Mesenchymal stem cell (in vitro differentiated cells and primary cell): ENCODE data around the gene B3GLCT.
A peak's percentile ranks its signal among the peaks of the same experiment; 100 is the strongest.

Experiments used
- DNase-seq: peaks from one replicate; pipeline ENCODE4 v3.0.0-alpha.2; 2013
- H2AFZ ChIP-seq: one replicate; pipeline ENCODE4 v1.6.1; 2013; ENCODE audit warnings: low read depth, mild to moderate bottlenecking, control low read depth, inconsistent platforms, low read length, moderate library complexity
- H2AK5ac ChIP-seq: 2 replicates; pipeline ENCODE4 v1.6.1; 2013; ENCODE audit warnings: low read length, moderate library complexity, mild to moderate bottlenecking, inconsistent platforms; ENCODE audit not compliant: severe bottlenecking
- H2BK120ac ChIP-seq: one replicate; pipeline ENCODE4 v1.6.1; 2013; ENCODE audit warnings: low read depth, mild to moderate bottlenecking, inconsistent platforms, low read length, moderate library complexity
- H2BK12ac ChIP-seq, 2 experiments: one replicate each; pipeline ENCODE4 v1.6.1; 2013; ENCODE audit warnings: inconsistent platforms in 2 of 2, low read length in 2 of 2, mild to moderate bottlenecking in 2 of 2, moderate library complexity in 2 of 2, control low read depth in 1 of 2
- H2BK15ac ChIP-seq: one replicate; pipeline ENCODE4 v1.6.1; 2013; ENCODE audit warnings: mild to moderate bottlenecking, low read depth, inconsistent platforms; ENCODE audit not compliant: poor library complexity, severe bottlenecking
- H2BK5ac ChIP-seq: 2 replicates; pipeline ENCODE4 v1.6.1; 2013; ENCODE audit warnings: low read depth, mild to moderate bottlenecking, low read length, control low read depth, inconsistent platforms; ENCODE audit not compliant: poor library complexity, severe bottlenecking
- H3K14ac ChIP-seq, 2 experiments: one replicate each; pipeline ENCODE4 v1.6.1; 2013; ENCODE audit warnings: inconsistent platforms in 2 of 2, low read length in 2 of 2, control low read depth in 1 of 2, mild to moderate bottlenecking in 1 of 2, moderate library complexity in 1 of 2
- H3K18ac ChIP-seq, 2 experiments: one replicate each; pipeline ENCODE4 v1.6.1; 2013; ENCODE audit warnings: inconsistent platforms in 2 of 2, low read length in 2 of 2, control low read depth in 1 of 2, low read depth in 1 of 2, mild to moderate bottlenecking in 1 of 2
- H3K23ac ChIP-seq, 2 experiments: one replicate each; pipeline ENCODE4 v1.6.1; 2013; ENCODE audit warnings: inconsistent platforms in 2 of 2, low read length in 2 of 2, mild to moderate bottlenecking in 2 of 2, moderate library complexity in 2 of 2, control low read depth in 1 of 2
- H3K27ac ChIP-seq: 2 replicates; pipeline ENCODE4 v1.5.1; 2013; ENCODE audit warnings: mild to moderate bottlenecking, moderate library complexity, low read length, control low read depth, inconsistent platforms; ENCODE audit not compliant: poor library complexity, severe bottlenecking
- H3K27me3 ChIP-seq, 2 experiments: 2 replicates each; pipeline versions ENCODE4 v1.6.1 to v1.7.0; 2013; ENCODE audit warnings: low read length in 2 of 2, mild to moderate bottlenecking in 2 of 2, moderate library complexity in 2 of 2, control low read depth in 1 of 2, inconsistent platforms in 1 of 2; ENCODE audit not compliant: control insufficient read depth in 1 of 2, insufficient read depth in 1 of 2
- H3K36me3 ChIP-seq, 2 experiments: 2 replicates each; pipeline versions ENCODE4 v1.6.1 to v1.7.0; 2013; ENCODE audit warnings: low read length in 2 of 2, control low read depth in 1 of 2, inconsistent platforms in 1 of 2, low read depth in 1 of 2, mild to moderate bottlenecking in 1 of 2; ENCODE audit not compliant: insufficient read depth in 2 of 2, control insufficient read depth in 1 of 2
- H3K4ac ChIP-seq, 2 experiments: one replicate each; pipeline ENCODE4 v1.6.1; 2013; ENCODE audit warnings: inconsistent platforms in 2 of 2, low read length in 2 of 2, mild to moderate bottlenecking in 2 of 2, moderate library complexity in 2 of 2, control low read depth in 1 of 2, low read depth in 1 of 2
- H3K4me1 ChIP-seq: 2 replicates; pipeline ENCODE4 v1.6.1; 2013; ENCODE audit warnings: low read depth, low read length, control low read depth; ENCODE audit not compliant: control insufficient read depth, insufficient read depth
- H3K4me2 ChIP-seq: 2 replicates; pipeline ENCODE4 v1.6.1; 2013; ENCODE audit warnings: low read length, mild to moderate bottlenecking, inconsistent platforms; ENCODE audit not compliant: poor library complexity, severe bottlenecking
- H3K4me3 ChIP-seq, 2 experiments: 2 replicates each; pipeline versions ENCODE4 v1.5.1 to v1.7.0; 2013; ENCODE audit warnings: low read length in 2 of 2, mild to moderate bottlenecking in 2 of 2, control low read depth in 1 of 2, low read depth in 1 of 2; ENCODE audit not compliant: insufficient read depth in 1 of 2
- H3K79me1 ChIP-seq: replicated peaks from 2 replicates; pipeline ENCODE4 v1.6.1; 2013; ENCODE audit warnings: mild to moderate bottlenecking, control low read depth, low read length, inconsistent platforms; ENCODE audit not compliant: poor library complexity, severe bottlenecking
- H3K9ac ChIP-seq: 2 replicates; pipeline ENCODE4 v1.7.0; 2013; ENCODE audit warnings: mild to moderate bottlenecking, low read length, moderate library complexity
- H3K9me3 ChIP-seq: 2 replicates; pipeline ENCODE4 v1.7.0; 2013; ENCODE audit warnings: mild to moderate bottlenecking, low read length; ENCODE audit not compliant: control insufficient read depth
- H4K8ac ChIP-seq: one replicate; pipeline ENCODE4 v1.6.1; 2013; ENCODE audit warnings: inconsistent platforms, mild to moderate bottlenecking, low read length, moderate library complexity
- H4K91ac ChIP-seq: one replicate; pipeline ENCODE4 v1.6.1; 2013; ENCODE audit warnings: mild to moderate bottlenecking, low read length, inconsistent platforms
- WGBS: methylation state at CpG from one replicate; pipeline ENCODE4 v1.1.7; 2013; ENCODE audit warnings: mixed read lengths; 5-methylcytosine and 5-hydroxymethylcytosine counted together

B3GLCT gene

GRCh38 chr13:31352467-31352866 lies 152.7 kb downstream of the B3GLCT start:
- no peak overlapping the region for H3K4ac ChIP-seq
- 90% methylated on average over 24 of the region's 24 CpGs for WGBS

GRCh38 chr13:31355001-31355400 lies 155.2 kb downstream of the B3GLCT start:
- Histone ChIP-seq H3K18ac (no peak overlapping the region), H2BK12ac (no peak overlapping the region), H3K14ac (no peak overlapping the region), H2AFZ (no peak overlapping the region), H3K27me3 (peaks cover 7 to 53% of the 10 kb centered on the region in 2 experiments), H3K79me1 (no peaks in the 10 kb centered on the region), H2BK15ac (no peak overlapping the region), H3K36me3 (no peaks in the 10 kb centered on the region), H2BK5ac (no peak overlapping the region), H3K27ac (no peak overlapping the region), H2BK120ac (no peak overlapping the region), H3K23ac (no peak overlapping the region), H2AK5ac (no peak overlapping the region), H3K4me3 (no peak overlapping the region), H3K4me1 (no peaks in the 10 kb centered on the region), H4K8ac (no peak overlapping the region), H3K9me3 (peaks cover 14% of the 10 kb centered on the region), H3K4me2 (no peak overlapping the region), H3K9ac (no peak overlapping the region), H3K4ac (no peak overlapping the region), H4K91ac (no peak overlapping the region)
- WGBS = 90% methylated on average over 1 of the region's 1 CpG
- no peak for DNase-seq

More at GRCh38 chr13:31352467-31352866, 152.7 kb downstream of the B3GLCT start:
- H3K4me1 ChIP-seq = no peaks in the 10 kb centered on the region
- no peak overlapping the region for H4K91ac ChIP-seq
- H3K4me2 ChIP-seq = no peak overlapping the region
- H2BK5ac ChIP-seq = no peak overlapping the region
- no peak overlapping the region for H3K27ac ChIP-seq
- DNase-seq = no peak
- H2BK120ac ChIP-seq = no peak overlapping the region
- H2BK12ac ChIP-seq = no peak overlapping the region
- no peaks in the 10 kb centered on the region for H3K79me1 ChIP-seq
- H3K36me3 ChIP-seq = no peaks in the 10 kb centered on the region
- no peak overlapping the region for H3K14ac ChIP-seq
- H2BK15ac ChIP-seq = no peak overlapping the region
- H2AK5ac ChIP-seq = no peak overlapping the region
- H4K8ac ChIP-seq = no peak overlapping the region
- peak overlapping the region in 1 of 2 experiments; percentile 54 for H3K23ac ChIP-seq
- H3K9me3 ChIP-seq = peaks cover 11% of the 10 kb centered on the region
- H3K18ac ChIP-seq = no peak overlapping the region
- H3K4me3 ChIP-seq = peak overlapping the region in 1 of 2 experiments; percentile 33
- H2AFZ ChIP-seq = no peak overlapping the region
- H3K9ac ChIP-seq = no peak overlapping the region
- H3K27me3 ChIP-seq = peaks cover 13 to 56% of the 10 kb centered on the region in 2 experiments

GRCh38 chr13:31356991-31357390 lies 157.2 kb downstream of the B3GLCT start:
- no peak overlapping the region for H3K23ac ChIP-seq
- no peak overlapping the region for H4K91ac ChIP-seq

GRCh38 chr13:31357581-31357980 lies 157.8 kb downstream of the B3GLCT start:
- 14% methylated on average over 2 of the region's 2 CpGs for WGBS
- no peak overlapping the region for H3K4me3 ChIP-seq
- no peak overlapping the region for H3K9ac ChIP-seq
- H2BK120ac ChIP-seq = no peak overlapping the region
- no peak overlapping the region for H3K23ac ChIP-seq
- DNase-seq = no peak
- H2AFZ ChIP-seq = no peak overlapping the region
- no peak overlapping the region for H2BK15ac ChIP-seq
- peaks cover 0 to 31% of the 10 kb centered on the region in 2 experiments for H3K27me3 ChIP-seq
- no peak overlapping the region for H4K8ac ChIP-seq
- no peak overlapping the region for H2AK5ac ChIP-seq
- H3K18ac ChIP-seq = no peak overlapping the region
- no peak overlapping the region for H2BK12ac ChIP-seq
- no peak overlapping the region for H4K91ac ChIP-seq
- H3K14ac ChIP-seq = no peak overlapping the region
- no peaks in the 10 kb centered on the region for H3K36me3 ChIP-seq
- no peak overlapping the region for H3K4me2 ChIP-seq
- H3K27ac ChIP-seq = no peak overlapping the region
- H3K9me3 ChIP-seq = peaks cover 14% of the 10 kb centered on the region
- H2BK5ac ChIP-seq = no peak overlapping the region
- H3K4me1 ChIP-seq = no peaks in the 10 kb centered on the region
- H3K79me1 ChIP-seq = no peaks in the 10 kb centered on the region
- H3K4ac ChIP-seq = no peak overlapping the region

More at GRCh38 chr13:31356991-31357390, 157.2 kb downstream of the B3GLCT start:
- WGBS = 70% methylated on average over 2 of the region's 3 CpGs
- Histone ChIP-seq H3K27ac (no peak overlapping the region), H3K4ac (no peak overlapping the region), H3K79me1 (no peaks in the 10 kb centered on the region), H3K27me3 (peaks cover 0 to 37% of the 10 kb centered on the region in 2 experiments), H2BK15ac (no peak overlapping the region), H3K36me3 (no peaks in the 10 kb centered on the region), H3K4me3 (no peak overlapping the region), H2BK120ac (no peak overlapping the region), H3K14ac (no peak overlapping the region), H3K18ac (no peak overlapping the region), H2AFZ (no peak overlapping the region), H2AK5ac (no peak overlapping the region), H3K9ac (no peak overlapping the region), H4K8ac (no peak overlapping the region), H3K9me3 (peaks cover 14% of the 10 kb centered on the region), H2BK5ac (no peak overlapping the region), H3K4me1 (no peaks in the 10 kb centered on the region), H3K4me2 (no peak overlapping the region), H2BK12ac (no peak overlapping the region)
- DNase-seq = no peak
